Activated CD4-positive, alpha-beta memory T cell treated with anti-CD3 and anti-CD28 coated beads for 36 hours (primary cell): ENCODE results near the gene RNF4. TPM values are rescaled to one million over a fixed set of nuclear protein-coding genes. Genes with fewer than 3 reads are reported as not detected.

Experiments
- CTCF ChIA-PET: fragments of 350-600 bp; sonication (Branson Sonifier 250); formaldehyde crosslinking; loops from one replicate; lab custom pipeline; 2021; ENCODE audit warnings: antibody characterized with exemption, inconsistent platforms; lab: Charles Lee
- POLR2A ChIA-PET: fragments of 350-600 bp; sonication (Branson Sonifier 250); formaldehyde crosslinking; loops from one replicate; lab custom pipeline; 2021; ENCODE audit warnings: antibody characterized with exemption; lab: Charles Lee
- DNase-seq: peaks from one replicate; pipeline ENCODE4 v3.0.0-alpha.2; 2020
- H3K27ac Mint-ChIP-seq: one replicate; pipeline ENCODE4 v1.8.0; 2021; ENCODE audit warnings: mixed read lengths
- H3K27me3 Mint-ChIP-seq: one replicate; pipeline ENCODE4 v1.8.0; 2021; ENCODE audit warnings: mixed read lengths
- H3K36me3 Mint-ChIP-seq: one replicate; pipeline ENCODE4 v1.8.0; 2021; ENCODE audit warnings: mixed read lengths
- H3K4me1 Mint-ChIP-seq: one replicate; pipeline ENCODE4 v1.8.0; 2021; ENCODE audit warnings: low read depth, mixed read lengths
- H3K4me3 Mint-ChIP-seq: one replicate; pipeline ENCODE4 v1.8.0; 2021; ENCODE audit warnings: mild to moderate bottlenecking, mixed read lengths
- H3K9me3 Mint-ChIP-seq: one replicate; pipeline ENCODE4 v1.8.0; 2021; ENCODE audit warnings: mixed read lengths
- intact Hi-C: fragments of 100-400 bp; cut with micrococcal nuclease; formaldehyde crosslinking; loops from one replicate; pipeline ENCODE4 v1.15.1; 2023
- total RNA-seq, 2 experiments: library from RNA; stranded (reverse); gene quantifications; one replicate each; pipeline ENCODE4 v1.2.3, GENCODE V29; 2021

Gene RNF4
- total RNA-seq, 2 experiments from 2014 or later = 84.6 to 90.3 TPM

- no peaks in the 10 kb centered on the region for H3K9me3 Mint-ChIP-seq
Measured at GRCh38 chr4:2441393-2442174, 27.3 kb upstream of the RNF4 start.

DNA sequence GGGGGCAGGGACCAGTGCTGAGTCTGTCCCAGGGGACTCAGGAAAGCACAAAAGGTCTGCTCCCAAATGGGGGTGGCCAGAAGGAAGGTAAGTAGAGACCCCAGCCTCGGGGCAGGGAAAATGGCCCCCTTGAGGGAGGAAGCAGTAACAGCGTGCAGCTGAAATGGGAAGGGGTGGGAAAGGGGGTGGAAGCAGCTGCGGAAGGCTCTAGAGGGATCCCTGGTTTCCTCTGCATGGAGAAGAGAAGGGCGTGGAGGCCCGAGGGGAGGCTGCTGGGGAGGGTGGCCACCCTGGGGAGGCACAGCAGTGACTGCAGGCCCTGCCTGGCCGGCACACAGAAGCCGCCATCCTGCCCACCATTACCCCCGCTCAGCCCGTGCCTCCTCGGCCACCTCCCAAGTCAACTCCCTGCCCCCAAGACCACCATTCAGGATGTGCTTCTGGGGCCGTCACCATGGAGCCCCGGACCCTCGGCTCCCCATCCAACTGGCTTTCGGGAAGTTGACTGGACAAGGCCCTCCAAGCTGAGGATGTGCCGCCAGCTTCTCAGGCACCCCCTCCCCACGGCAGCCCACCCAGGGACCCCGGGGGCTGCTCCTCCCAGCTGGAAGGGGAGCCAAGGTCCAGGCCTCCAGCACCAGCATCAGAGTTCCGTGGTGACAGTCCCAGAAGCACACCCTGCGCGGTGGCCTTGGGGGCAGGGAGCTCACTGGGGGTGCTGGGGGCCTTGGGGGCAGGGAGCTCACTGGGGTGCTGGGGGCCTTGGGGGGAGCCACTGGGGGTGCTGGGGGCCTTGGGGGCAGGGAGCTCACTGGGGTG, 26.5 kb upstream of the RNF4 start:
- POLR2A ChIA-PET = interaction anchor here (1.5 kb wide), 1 partner anchor 27 kb away, joined by 3 read pairs; the partner anchor contains the start of gene RNF4
- DNase-seq = no peak
- no peak overlapping the region for H3K27ac Mint-ChIP-seq
- no peaks in the 10 kb centered on the region for H3K9me3 Mint-ChIP-seq
- H3K27me3 Mint-ChIP-seq = no peaks in the 10 kb centered on the region
- intact Hi-C loops = no loop called here
- CTCF ChIA-PET = interaction anchor here (0.6 to 2.7 kb wide), 30 partner anchors 9 to 227 kb away, joined by 3 to 28 read pairs (median 5); partner anchors contain the start of genes CFAP99, HAUS3, MXD4 and POLN
- H3K4me3 Mint-ChIP-seq = no peak overlapping the region
- no peaks in the 10 kb centered on the region for H3K36me3 Mint-ChIP-seq
- peaks cover 4% of the 10 kb centered on the region for H3K4me1 Mint-ChIP-seq

More at GRCh38 chr4:2441393-2442174, 27.3 kb upstream of the RNF4 start:
- DNase-seq = peak; percentile 90
- H3K4me1 Mint-ChIP-seq = peaks cover 4% of the 10 kb centered on the region
- H3K27ac Mint-ChIP-seq = no peak overlapping the region
- ChIA-PET CTCF (interaction anchor here (0.6 to 2.7 kb wide), 32 partner anchors 10 to 226 kb away, joined by 3 to 28 read pairs (median 5); partner anchors contain the start of genes CFAP99, HAUS3, MXD4 and POLN), POLR2A (interaction anchor here (1.5 kb wide), 1 partner anchor 28 kb away, joined by 3 read pairs; the partner anchor contains the start of gene RNF4)
- intact Hi-C loops = loop anchor here (1.0 to 2.0 kb wide), 3 partner anchors 23 to 221 kb away; partner anchors contain the start of genes CFAP99, HAUS3, POLN and ZFYVE28
- H3K4me3 Mint-ChIP-seq = no peak overlapping the region
- no peaks in the 10 kb centered on the region for H3K27me3 Mint-ChIP-seq
- H3K36me3 Mint-ChIP-seq = no peaks in the 10 kb centered on the region

- Mint-ChIP-seq H3K9me3 (no peaks in the 10 kb centered on the region), H3K4me3 (no peak overlapping the region), H3K27me3 (no peaks in the 10 kb centered on the region), H3K4me1 (peaks cover 4% of the 10 kb centered on the region), H3K36me3 (no peaks in the 10 kb centered on the region), H3K27ac (no peak overlapping the region)
- intact Hi-C loops = no loop called here
- ChIA-PET POLR2A (no interaction called here), CTCF (interaction anchor here (0.6 to 2.7 kb wide), 7 partner anchors 8 to 223 kb away, joined by 3 to 28 read pairs (median 4); no protein-coding TSS in a partner anchor)
- no peak for DNase-seq
Measured at GRCh38 chr4:2443061-2443730, 25.7 kb upstream of the RNF4 start.

GRCh38 chr4:2443956-2444740, 24.8 kb upstream of the RNF4 start:
- H3K4me1 Mint-ChIP-seq = peaks cover 4% of the 10 kb centered on the region
- H3K9me3 Mint-ChIP-seq = no peaks in the 10 kb centered on the region
- intact Hi-C loops = no loop called here
- no peaks in the 10 kb centered on the region for H3K36me3 Mint-ChIP-seq
- H3K27me3 Mint-ChIP-seq = no peaks in the 10 kb centered on the region
- H3K4me3 Mint-ChIP-seq = no peak overlapping the region
- ChIA-PET CTCF (interaction anchor here (1.5 to 2.5 kb wide), 2 partner anchors 22 to 224 kb away, joined by 4 to 12 read pairs; no protein-coding TSS in a partner anchor), POLR2A (no interaction called here)
- no peak for DNase-seq
- no peak overlapping the region for H3K27ac Mint-ChIP-seq

- Mint-ChIP-seq H3K27ac (no peak overlapping the region), H3K9me3 (no peaks in the 10 kb centered on the region), H3K4me1 (peaks cover 4% of the 10 kb centered on the region), H3K27me3 (no peaks in the 10 kb centered on the region), H3K36me3 (no peaks in the 10 kb centered on the region), H3K4me3 (no peak overlapping the region)
- DNase-seq = no peak
- CTCF ChIA-PET = interaction anchor here (1.0 to 2.5 kb wide), 2 partner anchors 24 to 225 kb away, joined by 3 to 12 read pairs; partner anchors contain the start of gene RNF4
- POLR2A ChIA-PET = no interaction called here
- intact Hi-C loops = no loop called here
Measured at GRCh38 chr4:2445130-2445529, 23.8 kb upstream of the RNF4 start.

DNA sequence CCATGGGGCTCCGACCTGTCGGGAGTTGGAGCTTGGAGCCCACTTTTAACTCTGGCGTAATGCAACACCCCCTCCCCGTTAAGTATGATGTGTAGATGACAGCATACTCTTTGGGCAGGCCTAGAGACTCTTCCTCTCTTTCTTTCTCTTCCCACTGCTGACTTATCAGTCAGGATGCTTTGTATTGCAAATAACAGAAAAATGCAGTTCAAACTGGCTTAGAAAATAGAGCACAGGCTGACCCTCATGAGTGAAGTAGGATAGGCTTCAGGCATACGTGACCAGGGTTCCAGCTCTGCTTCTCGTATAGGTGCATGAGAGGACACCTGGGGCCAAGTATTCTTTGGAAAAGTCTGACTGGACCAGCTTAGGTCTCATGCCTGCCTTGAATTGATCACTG, 23.3 kb upstream of the RNF4 start:
- Mint-ChIP-seq H3K4me1 (peaks cover 4% of the 10 kb centered on the region), H3K36me3 (no peaks in the 10 kb centered on the region), H3K9me3 (no peaks in the 10 kb centered on the region), H3K4me3 (no peak overlapping the region), H3K27ac (no peak overlapping the region), H3K27me3 (no peaks in the 10 kb centered on the region)
- no peak for DNase-seq
- intact Hi-C loops = no loop called here
- CTCF ChIA-PET = interaction anchor here (1.0 to 2.5 kb wide), 2 partner anchors 23 to 226 kb away, joined by 3 to 12 read pairs; partner anchors contain the start of gene RNF4
- POLR2A ChIA-PET = no interaction called here

DNA sequence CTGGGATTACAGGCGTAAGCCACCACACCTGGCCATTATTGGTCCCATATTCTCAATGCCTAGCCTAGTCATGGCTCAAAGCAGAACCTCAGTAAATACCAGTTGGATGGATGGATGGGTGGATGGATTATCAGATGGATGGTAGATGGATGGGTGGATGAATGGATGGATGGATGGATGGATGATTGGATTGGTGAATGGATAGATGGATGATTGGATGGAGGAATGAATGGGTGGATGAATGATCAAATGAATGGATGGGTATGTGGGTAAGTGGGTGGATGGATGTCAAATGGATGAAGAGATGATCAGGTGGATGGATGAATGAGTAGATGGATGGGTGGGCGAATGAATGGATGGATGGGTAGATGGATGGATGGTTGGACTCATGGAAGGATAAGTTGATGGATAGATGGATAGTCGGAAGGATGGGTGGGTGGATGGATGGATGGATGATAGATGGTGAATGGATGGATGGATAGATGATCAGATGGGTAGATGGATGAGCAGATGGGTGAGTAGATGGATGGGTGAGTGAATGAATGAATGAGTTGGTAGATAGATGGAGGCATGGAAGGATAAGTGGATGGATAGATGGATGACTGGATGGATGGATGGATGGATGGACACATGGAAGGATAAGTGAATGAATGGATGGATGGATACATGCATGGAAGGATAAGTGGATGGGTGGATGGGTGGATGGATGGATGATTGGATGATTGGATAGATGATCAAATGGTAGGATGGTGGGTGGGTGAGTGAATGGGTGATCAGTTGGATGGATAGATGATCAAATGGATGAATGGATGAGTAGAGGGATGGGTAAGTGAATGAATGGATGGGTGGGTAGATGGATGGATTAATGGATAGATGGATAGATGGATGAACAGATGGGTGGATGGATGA, 22.0 kb upstream of the RNF4 start:
- ChIA-PET POLR2A (no interaction called here), CTCF (interaction anchor here (2.5 kb wide), 1 partner anchor 227 kb away, joined by 12 read pairs; no protein-coding TSS in a partner anchor)
- intact Hi-C loops = no loop called here
- Mint-ChIP-seq H3K36me3 (no peaks in the 10 kb centered on the region), H3K9me3 (no peaks in the 10 kb centered on the region), H3K27ac (no peak overlapping the region), H3K27me3 (no peaks in the 10 kb centered on the region), H3K4me1 (no peaks in the 10 kb centered on the region), H3K4me3 (no peak overlapping the region)
- no peak for DNase-seq

- Mint-ChIP-seq H3K4me3 (no peak overlapping the region), H3K27ac (no peak overlapping the region), H3K4me1 (no peaks in the 10 kb centered on the region), H3K36me3 (no peaks in the 10 kb centered on the region), H3K9me3 (no peaks in the 10 kb centered on the region), H3K27me3 (no peaks in the 10 kb centered on the region)
- ChIA-PET CTCF (no interaction called here), POLR2A (no interaction called here)
- no peak for DNase-seq
- intact Hi-C loops = no loop called here
Measured at GRCh38 chr4:2448589-2448988, 20.3 kb upstream of the RNF4 start.

DNA sequence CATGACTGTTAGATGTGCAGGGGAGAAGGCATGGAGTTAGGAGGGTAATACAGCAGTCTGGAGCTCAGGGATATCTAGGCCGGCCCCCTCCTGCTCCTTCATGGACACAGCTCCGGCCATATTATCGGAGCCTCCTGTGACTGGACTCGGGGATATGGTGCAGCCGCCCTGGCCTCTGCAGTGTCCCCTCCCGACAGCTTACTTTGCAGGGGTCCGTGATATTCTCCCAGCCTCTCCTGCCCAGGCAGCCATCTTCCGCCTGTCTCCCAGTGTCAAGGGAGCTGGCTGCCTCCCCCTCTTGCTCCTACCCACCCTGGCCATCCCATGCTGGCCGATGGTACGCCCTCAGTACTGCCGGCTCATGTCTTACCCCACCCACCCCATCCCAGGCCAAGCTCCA, 19.9 kb upstream of the RNF4 start:
- no peaks in the 10 kb centered on the region for H3K27me3 Mint-ChIP-seq
- ChIA-PET POLR2A (no interaction called here), CTCF (no interaction called here)
- DNase-seq = no peak
- H3K9me3 Mint-ChIP-seq = no peaks in the 10 kb centered on the region
- no peaks in the 10 kb centered on the region for H3K36me3 Mint-ChIP-seq
- no peak overlapping the region for H3K27ac Mint-ChIP-seq
- H3K4me3 Mint-ChIP-seq = no peak overlapping the region
- intact Hi-C loops = no loop called here
- no peaks in the 10 kb centered on the region for H3K4me1 Mint-ChIP-seq
